GM12865 (cell line): ENCODE measurements around the gene ACOXL.

Source experiments
- DNase-seq: peaks from one replicate; pipeline ENCODE4 v3.0.0; 2010; ENCODE audit warnings: low read depth
- H3K4me3 ChIP-seq: 2 replicates; pipeline ENCODE4 v1.5.1; 2011; ENCODE audit warnings: mild to moderate bottlenecking, low read depth, low read length, control low read depth
- TF ChIP-seq, protein P1 (sequence below): IDR thresholded peaks from 2 replicates; pipeline ENCODE4 v1.5.1; 2011; ENCODE audit warnings: low read length, control low read depth, low read depth, inconsistent platforms; ENCODE audit not compliant: insufficient read depth; ENCODE audit errors: missing control alignments

Gene ACOXL

DNA sequence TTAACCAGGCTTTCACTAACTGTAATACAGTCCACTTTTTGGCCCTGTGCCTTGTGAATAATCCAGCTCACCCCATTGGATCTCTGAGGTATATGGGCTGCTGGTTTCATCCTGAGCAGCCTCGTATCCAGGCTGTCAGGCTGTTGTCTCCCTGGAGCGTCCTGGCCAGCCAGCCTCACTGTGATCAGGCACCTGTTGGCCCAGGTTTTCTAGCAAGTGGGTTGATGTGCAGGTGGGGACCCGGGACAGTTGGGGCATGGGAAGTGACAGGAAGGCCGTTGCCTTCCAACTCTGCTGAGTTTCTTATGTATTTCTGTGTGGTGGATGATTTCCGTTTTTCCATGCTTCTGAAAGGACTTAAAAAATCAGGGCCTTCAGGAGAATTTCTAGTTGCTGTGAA lies 132.4 kb downstream of the ACOXL start:
- DNase-seq: no peak
- no peak overlapping the region for H3K4me3 ChIP-seq
- TF ChIP-seq, protein P1, sequence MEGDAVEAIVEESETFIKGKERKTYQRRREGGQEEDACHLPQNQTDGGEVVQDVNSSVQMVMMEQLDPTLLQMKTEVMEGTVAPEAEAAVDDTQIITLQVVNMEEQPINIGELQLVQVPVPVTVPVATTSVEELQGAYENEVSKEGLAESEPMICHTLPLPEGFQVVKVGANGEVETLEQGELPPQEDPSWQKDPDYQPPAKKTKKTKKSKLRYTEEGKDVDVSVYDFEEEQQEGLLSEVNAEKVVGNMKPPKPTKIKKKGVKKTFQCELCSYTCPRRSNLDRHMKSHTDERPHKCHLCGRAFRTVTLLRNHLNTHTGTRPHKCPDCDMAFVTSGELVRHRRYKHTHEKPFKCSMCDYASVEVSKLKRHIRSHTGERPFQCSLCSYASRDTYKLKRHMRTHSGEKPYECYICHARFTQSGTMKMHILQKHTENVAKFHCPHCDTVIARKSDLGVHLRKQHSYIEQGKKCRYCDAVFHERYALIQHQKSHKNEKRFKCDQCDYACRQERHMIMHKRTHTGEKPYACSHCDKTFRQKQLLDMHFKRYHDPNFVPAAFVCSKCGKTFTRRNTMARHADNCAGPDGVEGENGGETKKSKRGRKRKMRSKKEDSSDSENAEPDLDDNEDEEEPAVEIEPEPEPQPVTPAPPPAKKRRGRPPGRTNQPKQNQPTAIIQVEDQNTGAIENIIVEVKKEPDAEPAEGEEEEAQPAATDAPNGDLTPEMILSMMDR: no peak

DNA sequence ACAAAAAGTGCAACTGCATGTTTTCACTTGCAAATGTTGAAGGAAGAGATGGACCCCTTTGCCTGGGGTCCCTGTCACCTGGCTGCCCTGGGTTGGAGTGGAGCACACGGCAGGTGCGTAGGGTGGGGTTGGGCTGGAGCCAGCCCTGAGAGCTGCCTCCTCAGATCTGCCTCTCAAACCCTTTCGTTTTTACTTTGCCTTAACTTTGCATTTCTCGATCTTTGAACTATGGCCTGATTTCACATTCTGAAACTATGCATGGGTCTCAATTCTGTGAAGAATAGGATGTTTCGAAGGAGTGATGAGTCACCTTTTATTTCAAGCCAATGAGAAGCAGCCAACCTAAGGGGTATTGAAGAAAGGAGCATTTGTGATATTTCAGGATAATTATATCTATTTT lies 132.8 kb downstream of the ACOXL start:
- TF ChIP-seq, protein P1: no peak
- peak; percentile 85 for DNase-seq
- no peak overlapping the region for H3K4me3 ChIP-seq

- TF ChIP-seq, protein P1: no peak
- no peak overlapping the region for H3K4me3 ChIP-seq
These were observed 133.7 kb downstream of the ACOXL start for GRCh38 chr2:110866045-110866444.

DNA sequence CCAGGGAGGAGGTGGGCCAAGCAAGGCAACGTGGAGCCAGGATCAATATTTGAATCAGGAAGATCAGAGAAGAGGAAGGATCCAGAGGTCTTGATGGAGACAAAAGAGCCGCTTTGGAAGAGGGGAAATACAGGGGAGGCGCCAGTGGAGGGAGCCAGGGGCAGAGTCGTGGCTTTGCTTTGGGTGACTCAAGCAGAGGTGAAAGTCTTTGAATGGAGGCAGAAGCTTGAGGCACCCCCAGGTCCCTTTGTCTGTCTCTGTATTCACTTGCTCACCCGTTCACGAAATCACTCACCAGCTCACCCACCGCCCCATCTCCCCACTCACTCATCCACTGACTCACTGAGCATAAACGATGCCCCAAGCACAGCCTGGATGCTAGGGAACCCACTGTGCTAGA lies 134.1 kb downstream of the ACOXL start:
- no peak for DNase-seq
- TF ChIP-seq, protein P1: no peak
- H3K4me3 ChIP-seq: no peak overlapping the region

More at GRCh38 chr2:110866045-110866444, 133.7 kb downstream of the ACOXL start:
- DNase-seq: no peak

- TF ChIP-seq, protein P1: no peak
- no peak overlapping the region for H3K4me3 ChIP-seq
- DNase-seq: no peak
These were observed 134.7 kb downstream of the ACOXL start for GRCh38 chr2:110867078-110867477.

GRCh38 chr2:110868971-110869370 lies 136.6 kb downstream of the ACOXL start:
- no peak for DNase-seq
- TF ChIP-seq, protein P1: no peak
- no peak overlapping the region for H3K4me3 ChIP-seq
